ENCODE measurements around the gene PRKCA.

PRKCA gene

DNA sequence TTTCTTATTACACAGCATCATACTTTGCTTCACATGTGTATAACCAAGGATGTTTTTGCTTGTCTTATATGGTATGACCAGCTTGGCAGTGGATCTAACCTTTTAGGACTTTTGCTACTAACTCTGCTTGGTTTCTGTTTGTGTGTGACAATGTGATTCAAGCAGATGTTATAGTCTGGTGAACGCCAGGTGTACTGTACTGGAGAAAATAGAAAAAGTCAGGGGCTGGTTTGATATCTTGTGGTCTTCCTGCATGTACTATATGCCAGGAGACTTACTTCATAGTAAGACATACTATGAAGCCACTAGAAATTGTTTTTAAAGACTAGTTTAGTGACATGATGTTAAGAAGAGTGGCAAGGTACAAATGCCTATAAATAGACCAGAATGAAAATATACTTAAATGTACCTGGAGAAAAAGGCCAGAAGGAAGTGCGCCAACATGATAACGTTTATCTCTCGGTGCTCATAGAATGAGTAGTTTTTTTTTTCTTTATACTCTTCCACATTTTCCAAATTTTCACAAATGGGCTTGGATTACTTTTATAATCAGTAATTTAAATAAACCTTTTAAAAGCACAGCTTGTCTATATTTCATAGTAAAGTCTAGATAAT lies 112.3 kb downstream of the PRKCA start:
- Histone ChIP-seq H3K4me1 (ENCODE audit: low read depth, poor library complexity, severe bottlenecking) (no peaks in the 10 kb centered on the region), H3K9ac (no peak overlapping the region), H3K27ac (no peak overlapping the region), H3K79me2 (ENCODE audit: insufficient read depth, low read depth) (no peaks in the 10 kb centered on the region), H4K20me1 (ENCODE audit: insufficient read depth) (no peaks in the 10 kb centered on the region), H3K4me3 (IDR thresholded peaks at IDR 0.05; ENCODE audit: insufficient read depth, low read depth, low read length) (no peak overlapping the region), H3K27me3 (ENCODE audit: insufficient read depth, low read depth) (no peaks in the 10 kb centered on the region), H2AFZ (ENCODE audit: low read depth) (no peak overlapping the region), H3K36me3 (ENCODE audit: insufficient read depth) (no peaks in the 10 kb centered on the region), H3K4me2 (no peak overlapping the region)
- TF ChIP-seq, protein P1, sequence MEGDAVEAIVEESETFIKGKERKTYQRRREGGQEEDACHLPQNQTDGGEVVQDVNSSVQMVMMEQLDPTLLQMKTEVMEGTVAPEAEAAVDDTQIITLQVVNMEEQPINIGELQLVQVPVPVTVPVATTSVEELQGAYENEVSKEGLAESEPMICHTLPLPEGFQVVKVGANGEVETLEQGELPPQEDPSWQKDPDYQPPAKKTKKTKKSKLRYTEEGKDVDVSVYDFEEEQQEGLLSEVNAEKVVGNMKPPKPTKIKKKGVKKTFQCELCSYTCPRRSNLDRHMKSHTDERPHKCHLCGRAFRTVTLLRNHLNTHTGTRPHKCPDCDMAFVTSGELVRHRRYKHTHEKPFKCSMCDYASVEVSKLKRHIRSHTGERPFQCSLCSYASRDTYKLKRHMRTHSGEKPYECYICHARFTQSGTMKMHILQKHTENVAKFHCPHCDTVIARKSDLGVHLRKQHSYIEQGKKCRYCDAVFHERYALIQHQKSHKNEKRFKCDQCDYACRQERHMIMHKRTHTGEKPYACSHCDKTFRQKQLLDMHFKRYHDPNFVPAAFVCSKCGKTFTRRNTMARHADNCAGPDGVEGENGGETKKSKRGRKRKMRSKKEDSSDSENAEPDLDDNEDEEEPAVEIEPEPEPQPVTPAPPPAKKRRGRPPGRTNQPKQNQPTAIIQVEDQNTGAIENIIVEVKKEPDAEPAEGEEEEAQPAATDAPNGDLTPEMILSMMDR (conservative IDR thresholded peaks at IDR 0.05; ENCODE audit: low read depth, low read length) = no peak

DNA sequence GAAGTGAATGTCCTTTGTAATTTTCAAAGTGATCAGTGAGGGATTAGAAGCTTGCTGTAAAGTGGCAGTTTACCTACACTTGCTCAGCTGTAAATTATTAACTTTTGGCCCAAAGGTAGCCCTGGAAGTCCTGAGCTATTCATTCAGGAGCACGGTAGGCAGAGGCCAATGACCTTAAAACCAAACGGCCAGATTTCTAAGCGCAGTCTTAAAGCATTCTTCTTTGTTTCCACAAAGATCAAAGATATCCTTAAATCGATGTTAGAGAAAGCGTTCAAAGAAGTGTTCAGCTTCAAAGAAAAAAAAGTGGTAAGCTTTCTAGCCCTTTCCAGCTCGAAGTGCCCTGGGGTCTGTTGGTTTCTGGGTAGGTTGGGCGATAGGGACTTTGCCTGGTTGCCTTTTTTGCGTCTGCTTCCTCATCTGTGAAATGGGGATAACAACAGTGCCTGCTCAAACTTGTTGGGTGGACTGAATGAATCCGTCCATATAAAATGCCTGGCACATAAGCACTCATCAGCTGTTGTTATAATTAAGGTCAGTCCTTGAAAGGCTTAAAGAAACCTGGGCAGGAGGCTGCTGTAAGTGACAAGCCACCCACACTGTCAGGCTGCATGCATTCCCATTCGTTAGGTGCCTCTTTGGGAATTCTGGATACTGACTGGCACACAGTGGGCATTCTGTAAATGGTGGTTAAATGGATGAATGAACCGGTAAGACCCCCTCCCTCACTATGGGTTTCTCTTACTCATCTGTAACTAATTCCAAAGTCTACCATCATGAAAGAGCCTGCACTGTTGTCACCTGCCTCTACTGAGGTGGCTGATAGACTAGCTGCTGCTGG lies 113.2 kb downstream of the PRKCA start:
- Histone ChIP-seq H3K4me2 (no peak overlapping the region), H3K4me1 (ENCODE audit: low read depth, poor library complexity, severe bottlenecking) (no peaks in the 10 kb centered on the region), H3K4me3 (IDR thresholded peaks at IDR 0.05; ENCODE audit: insufficient read depth, low read depth, low read length) (no peak overlapping the region), H4K20me1 (ENCODE audit: insufficient read depth) (no peaks in the 10 kb centered on the region), H2AFZ (ENCODE audit: low read depth) (no peak overlapping the region), H3K27ac (no peak overlapping the region), H3K79me2 (ENCODE audit: insufficient read depth, low read depth) (no peaks in the 10 kb centered on the region), H3K27me3 (ENCODE audit: insufficient read depth, low read depth) (no peaks in the 10 kb centered on the region), H3K9ac (no peak overlapping the region), H3K36me3 (ENCODE audit: insufficient read depth) (no peaks in the 10 kb centered on the region)
- TF ChIP-seq, protein P1 (conservative IDR thresholded peaks at IDR 0.05; ENCODE audit: low read depth, low read length) = no peak

DNA sequence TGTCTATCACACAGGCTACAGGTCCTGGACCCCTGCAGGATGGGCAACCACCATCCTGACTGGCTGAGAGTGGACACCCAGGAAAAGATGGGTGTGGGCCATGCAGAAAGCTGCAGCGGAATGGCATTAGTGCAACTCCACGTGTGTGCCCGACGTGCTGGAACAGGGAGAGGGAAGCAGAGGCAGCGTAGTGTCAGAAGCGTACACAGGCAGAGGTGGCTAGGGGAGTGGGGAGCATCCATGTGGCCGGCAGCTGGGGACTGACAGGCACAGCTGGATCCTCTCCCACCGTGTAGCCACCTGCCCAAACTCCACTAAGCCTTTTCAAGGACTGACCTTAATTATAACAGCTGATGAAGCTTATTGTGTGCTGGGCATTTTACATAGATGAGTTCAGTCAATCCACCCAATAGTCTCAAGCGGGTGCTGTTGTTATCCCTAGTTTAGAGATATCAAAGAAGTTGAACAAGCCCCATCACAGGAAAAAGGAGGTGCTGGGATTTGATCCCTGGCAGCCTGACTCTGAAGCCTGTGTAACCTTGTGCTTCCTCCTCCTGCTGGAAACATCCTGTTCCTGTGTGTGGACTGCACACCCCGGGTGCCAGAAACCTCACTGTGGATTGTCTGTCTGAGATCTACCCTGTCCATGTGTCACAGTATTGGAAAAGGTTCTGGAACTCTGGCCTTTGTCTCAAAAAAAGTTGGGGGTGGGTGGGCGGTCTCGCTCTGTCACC lies 114.0 kb downstream of the PRKCA start:
- no peaks in the 10 kb centered on the region for H3K4me1 ChIP-seq (ENCODE audit: low read depth, poor library complexity, severe bottlenecking)
- H3K27me3 ChIP-seq (ENCODE audit: insufficient read depth, low read depth) = no peaks in the 10 kb centered on the region
- no peak overlapping the region for H3K27ac ChIP-seq
- H4K20me1 ChIP-seq (ENCODE audit: insufficient read depth) = no peaks in the 10 kb centered on the region
- H2AFZ ChIP-seq (ENCODE audit: low read depth) = no peak overlapping the region
- no peak overlapping the region for H3K4me2 ChIP-seq
- H3K4me3 ChIP-seq (IDR thresholded peaks at IDR 0.05; ENCODE audit: insufficient read depth, low read depth, low read length) = no peak overlapping the region
- TF ChIP-seq, protein P1 (conservative IDR thresholded peaks at IDR 0.05; ENCODE audit: low read depth, low read length) = no peak
- no peaks in the 10 kb centered on the region for H3K79me2 ChIP-seq (ENCODE audit: insufficient read depth, low read depth)
- H3K36me3 ChIP-seq (ENCODE audit: insufficient read depth) = no peaks in the 10 kb centered on the region
- H3K9ac ChIP-seq = no peak overlapping the region

DNA sequence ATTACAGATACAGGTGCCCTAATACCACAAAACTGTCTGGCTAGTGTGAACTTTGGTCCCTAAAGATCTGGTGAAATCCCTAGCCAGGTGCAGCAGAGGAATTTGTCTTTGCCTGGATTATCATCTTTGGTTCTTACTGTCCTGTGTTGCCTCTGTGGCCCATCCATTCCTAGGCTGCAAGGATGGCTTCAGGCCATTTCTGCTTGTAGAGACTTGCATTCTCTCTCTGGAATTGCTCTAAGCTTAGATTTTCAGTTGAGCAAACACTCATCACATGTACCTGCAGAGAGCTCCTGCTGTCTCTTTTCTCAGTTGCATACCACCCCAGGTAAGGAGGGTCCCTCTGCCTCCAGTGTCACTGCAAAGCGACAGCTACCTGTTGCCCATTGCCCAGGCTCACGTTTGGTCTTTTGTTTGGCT lies 114.9 kb downstream of the PRKCA start:
- Histone ChIP-seq H3K4me1 (ENCODE audit: low read depth, poor library complexity, severe bottlenecking) (no peaks in the 10 kb centered on the region), H4K20me1 (ENCODE audit: insufficient read depth) (no peaks in the 10 kb centered on the region), H3K4me2 (no peak overlapping the region), H3K79me2 (ENCODE audit: insufficient read depth, low read depth) (no peaks in the 10 kb centered on the region), H3K27ac (no peak overlapping the region), H3K9ac (no peak overlapping the region), H3K27me3 (ENCODE audit: insufficient read depth, low read depth) (no peaks in the 10 kb centered on the region), H2AFZ (ENCODE audit: low read depth) (no peak overlapping the region), H3K36me3 (ENCODE audit: insufficient read depth) (no peaks in the 10 kb centered on the region), H3K4me3 (IDR thresholded peaks at IDR 0.05; ENCODE audit: insufficient read depth, low read depth, low read length) (no peak overlapping the region)
- TF ChIP-seq, protein P1 (conservative IDR thresholded peaks at IDR 0.05; ENCODE audit: low read depth, low read length) = no peak
